Posterior vena cava (tissue), 2 donors: ENCODE results near the gene STK39. TPM values are rescaled to one million over a fixed set of nuclear protein-coding genes. Genes with fewer than 3 reads are reported as not detected.

ENCODE experiments used
- DNase-seq: peaks from one replicate; pipeline ENCODE4 v3.0.0-alpha.2; 2020; ENCODE audit warnings: low spot score
- intact Hi-C, 2 donors: fragments of 100-400 bp; cut with DNase I; formaldehyde crosslinking; loops; one replicate each; pipeline versions ENCODE4 v1.14.1 to v1.14.2; 2022 to 2023
- total RNA-seq, 2 donors: library from RNA; stranded (reverse); fragmentation: NEBNext Ultra II Directional; extraction: Animal tissue kit (Norgen Biotek cat#: 25700); gene quantifications; one replicate each; pipeline ENCODE4 v1.2.1, GENCODE V29; 2021
- donor health status: DM: yes; HTN: yes; CAD: no.
- donor health status: DM: yes; HTN: yes; CAD: no.

The STK39 gene
- total RNA-seq, 2 donors from 2014 or later: 16.3 to 20.2 TPM

- intact Hi-C loops: no loop called here
- DNase-seq: no peak
These were observed 57.4 kb downstream of the STK39 start for GRCh38 chr2:168189835-168190569.

GRCh38 chr2:168188002-168188401 lies 59.4 kb downstream of the STK39 start:
- intact Hi-C loops: no loop called here

GRCh38 chr2:168186452-168186851 lies 60.9 kb downstream of the STK39 start:
- intact Hi-C loops: no loop called here
- no peak for DNase-seq

More at GRCh38 chr2:168188002-168188401, 59.4 kb downstream of the STK39 start:
- DNase-seq: no peak

- intact Hi-C loops: no loop called here
- DNase-seq: no peak
These were observed 61.7 kb downstream of the STK39 start for GRCh38 chr2:168185583-168186274.

GRCh38 chr2:168184681-168185513 lies 62.5 kb downstream of the STK39 start:
- no peak for DNase-seq
- intact Hi-C loops: no loop called here

- intact Hi-C loops: no loop called here
- DNase-seq: no peak
These were observed 63.9 kb downstream of the STK39 start for GRCh38 chr2:168183308-168183997.

GRCh38 chr2:168182550-168183249 lies 64.7 kb downstream of the STK39 start:
- intact Hi-C loops: no loop called here
- DNase-seq: no peak

- intact Hi-C loops: no loop called here
- DNase-seq: no peak
These were observed 65.6 kb downstream of the STK39 start for GRCh38 chr2:168181825-168182224.

GRCh38 chr2:168180914-168181313 lies 66.5 kb downstream of the STK39 start:
- intact Hi-C loops: no loop called here
- no peak for DNase-seq

- intact Hi-C loops: no loop called here
- DNase-seq: no peak
These were observed 66.9 kb downstream of the STK39 start for GRCh38 chr2:168180483-168180882.

- no peak for DNase-seq
- intact Hi-C loops: no loop called here
These were observed 67.8 kb downstream of the STK39 start for GRCh38 chr2:168179592-168179991.

GRCh38 chr2:168178520-168179324 lies 68.7 kb downstream of the STK39 start:
- DNase-seq: no peak
- intact Hi-C loops: no loop called here

GRCh38 chr2:168176402-168176801 lies 71.0 kb downstream of the STK39 start:
- intact Hi-C loops: no loop called here

GRCh38 chr2:168175469-168175868 lies 71.9 kb downstream of the STK39 start:
- no peak for DNase-seq
- intact Hi-C loops: no loop called here

More at GRCh38 chr2:168176402-168176801, 71.0 kb downstream of the STK39 start:
- DNase-seq: no peak

- intact Hi-C loops: no loop called here
- no peak for DNase-seq
These were observed 72.6 kb downstream of the STK39 start for GRCh38 chr2:168174756-168175155.

GRCh38 chr2:168172071-168172470 lies 75.3 kb downstream of the STK39 start:
- DNase-seq: no peak
- intact Hi-C loops: no loop called here

GRCh38 chr2:168171059-168171762 lies 76.2 kb downstream of the STK39 start:
- intact Hi-C loops: no loop called here
- no peak for DNase-seq
